HEK293T (cell line): ENCODE results near the gene MYO18A.

ENCODE experiments used
- CTCF ChIA-PET: fragments of 350-600 bp; formaldehyde crosslinking; extraction: SDS; loops from one replicate; lab custom pipeline; 2021; ENCODE audit warnings: antibody characterized with exemption, inconsistent platforms; lab: Yijun Ruan, JAX
- POLR2A ChIA-PET: fragments of 350-600 bp; formaldehyde crosslinking; extraction: SDS; loops from one replicate; lab custom pipeline; 2020; ENCODE audit warnings: antibody characterized with exemption, inconsistent platforms; lab: Yijun Ruan, JAX
- DNase-seq: peaks from one replicate; pipeline ENCODE4 v3.0.0; 2012; ENCODE audit warnings: mixed read lengths; ENCODE audit errors: extremely low spot score
- ARNT ChIP-seq: fragments of 450-650 bp; IDR thresholded peaks from 2 replicates; pipeline ENCODE4 v1.6.1; 2017; ENCODE audit warnings: mild to moderate bottlenecking
- BHLHE40 ChIP-seq: fragments of 450-650 bp; IDR thresholded peaks from 2 replicates; pipeline ENCODE4 v1.6.1; 2016; ENCODE audit warnings: mild to moderate bottlenecking, moderate library complexity, borderline replicate concordance
- CTBP1 ChIP-seq: fragments of 450-650 bp; IDR thresholded peaks from 2 replicates; pipeline ENCODE4 v1.6.1; 2016; ENCODE audit warnings: borderline replicate concordance
- ELF4 ChIP-seq: fragments of 450-650 bp; IDR thresholded peaks from 2 replicates; pipeline ENCODE4 v1.6.1; 2017; ENCODE audit warnings: antibody characterized with exemption
- FOXA1 ChIP-seq: fragments of 450-650 bp; IDR thresholded peaks from 2 replicates; pipeline ENCODE4 v1.6.1; 2016; ENCODE audit warnings: mild to moderate bottlenecking
- FOXK2 ChIP-seq: fragments of 450-650 bp; IDR thresholded peaks from 2 replicates; pipeline ENCODE4 v1.6.1; 2016; ENCODE audit warnings: mild to moderate bottlenecking
- FOXM1 ChIP-seq: fragments of 450-650 bp; IDR thresholded peaks from 2 replicates; pipeline ENCODE4 v1.6.1; 2017; ENCODE audit warnings: mild to moderate bottlenecking, borderline replicate concordance
- HDGF ChIP-seq: fragments of 450-650 bp; IDR thresholded peaks from 2 replicates; pipeline ENCODE4 v1.6.1; 2017; ENCODE audit warnings: antibody characterized with exemption, borderline replicate concordance
- L3MBTL2 ChIP-seq: fragments of 450-650 bp; conservative IDR thresholded peaks from 2 replicates; pipeline ENCODE4 v1.6.1; 2016; ENCODE audit warnings: mild to moderate bottlenecking
- LEF1 ChIP-seq: fragments of 450-650 bp; IDR thresholded peaks from 2 replicates; pipeline ENCODE4 v1.6.1; 2017; ENCODE audit warnings: mild to moderate bottlenecking, borderline replicate concordance
- NFRKB ChIP-seq: fragments of 450-650 bp; IDR thresholded peaks from 2 replicates; pipeline ENCODE4 v1.6.1; 2016; ENCODE audit warnings: mild to moderate bottlenecking, moderate library complexity
- PKNOX1 ChIP-seq: fragments of 450-650 bp; IDR thresholded peaks from 2 replicates; pipeline ENCODE4 v1.6.1; 2016
- SP1 ChIP-seq: fragments of 450-650 bp; IDR thresholded peaks from 2 replicates; pipeline ENCODE4 v1.6.1; 2017
- SUZ12 ChIP-seq: fragments of 450-650 bp; IDR thresholded peaks from 2 replicates; pipeline ENCODE4 v1.6.1; 2016; ENCODE audit warnings: mild to moderate bottlenecking
- TARDBP ChIP-seq: fragments of 450-650 bp; IDR thresholded peaks from 2 replicates; pipeline ENCODE4 v1.6.1; 2016
- ZNF384 ChIP-seq: fragments of 450-650 bp; IDR thresholded peaks from 2 replicates; pipeline ENCODE4 v1.6.1; 2016

Gene MYO18A

DNA sequence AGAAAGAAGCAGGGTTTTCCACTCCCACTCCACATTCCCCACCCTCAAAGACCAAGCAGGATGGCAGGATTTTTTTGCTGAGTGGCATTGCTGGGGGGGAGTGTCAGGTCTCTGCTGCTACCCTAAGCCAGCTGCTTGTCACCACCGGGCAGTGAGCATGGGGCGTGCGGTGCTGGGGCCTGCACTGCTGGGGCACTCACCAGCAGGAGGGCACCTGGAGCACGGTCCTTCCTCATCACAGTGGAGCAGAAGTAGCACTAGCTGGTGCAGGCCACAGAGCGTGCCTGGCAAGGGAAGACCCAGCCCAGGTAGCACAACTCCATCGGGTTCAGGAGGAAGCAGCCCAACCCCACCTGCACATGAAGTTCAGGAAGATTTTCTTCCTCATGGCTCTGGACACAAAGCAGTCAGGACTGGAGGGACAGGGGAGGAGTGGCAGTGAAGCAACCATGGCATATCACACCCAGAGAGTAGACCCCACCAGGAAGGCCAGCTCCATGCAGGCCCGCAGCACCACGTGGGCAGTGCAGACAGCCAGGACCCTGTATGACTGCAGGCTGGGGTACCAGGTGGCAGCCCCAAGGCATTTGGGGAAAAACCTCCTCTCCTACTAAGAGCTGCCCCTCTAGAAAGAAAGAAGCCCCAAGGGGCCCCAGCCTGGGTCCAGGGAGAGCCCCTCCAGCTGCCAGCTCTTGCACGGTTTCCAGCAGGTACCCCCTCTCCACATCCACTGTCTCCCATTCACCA, 16.7 kb upstream of the MYO18A start:
- POLR2A ChIA-PET: interaction anchor here (1.2 to 2.7 kb wide), 2 partner anchors 17 to 97 kb away, joined by 3 to 10 read pairs; partner anchors contain the start of gene MYO18A
- CTCF ChIA-PET: interaction anchor here (1.7 to 3.0 kb wide), 2 partner anchors 17 to 22 kb away, joined by 6 to 14 read pairs; partner anchors contain the start of gene MYO18A
- DNase-seq: no peak
- TF ChIP-seq ELF4: no peak
- TF ChIP-seq SP1: no peak
- no peak for TF ChIP-seq NFRKB
- no peak for TF ChIP-seq SUZ12
- no peak for TF ChIP-seq ARNT

GRCh38 chr17:29195465-29196081, 15.4 kb upstream of the MYO18A start:
- DNase-seq: no peak
- POLR2A ChIA-PET: interaction anchor here (1.4 to 2.7 kb wide), 3 partner anchors 16 to 99 kb away, joined by 4 to 10 read pairs (median 4); partner anchors contain the start of genes MYO18A and NUFIP2
- CTCF ChIA-PET: interaction anchor here (0.7 to 3.0 kb wide), 3 partner anchors 7 to 23 kb away, joined by 3 to 14 read pairs (median 7); partner anchors contain the start of gene MYO18A
- TF ChIP-seq SP1: no peak
- no peak for TF ChIP-seq FOXK2
- TF ChIP-seq ELF4: no peak
- no peak for TF ChIP-seq ZNF384
- TF ChIP-seq TARDBP: no peak

DNA sequence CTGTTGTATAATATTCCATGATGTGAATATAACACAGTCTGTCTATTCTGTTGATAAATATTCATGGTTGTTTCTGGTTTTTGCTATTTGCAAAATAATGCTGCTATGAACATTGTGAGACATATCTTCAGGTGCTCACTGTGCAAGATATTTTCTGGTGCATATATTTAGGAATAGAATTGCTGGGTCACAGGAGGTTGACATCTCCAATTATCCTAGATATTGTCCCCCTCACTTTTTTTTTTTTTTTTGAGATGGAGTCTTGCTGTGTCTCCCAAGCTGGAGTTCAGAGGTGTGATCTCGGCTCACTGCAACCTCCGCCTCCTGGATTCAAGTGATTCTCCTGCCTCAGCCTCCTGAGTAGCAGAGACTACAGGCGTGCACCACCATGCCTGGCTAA, 14.5 kb upstream of the MYO18A start:
- ChIA-PET POLR2A (interaction anchor here (1.4 to 2.7 kb wide), 3 partner anchors 15 to 100 kb away, joined by 4 to 10 read pairs (median 4); partner anchors contain the start of genes MYO18A and NUFIP2), CTCF (interaction anchor here (0.8 to 3.0 kb wide), 4 partner anchors 14 to 25 kb away, joined by 3 to 14 read pairs (median 6); partner anchors contain the start of gene MYO18A)
- no peak for DNase-seq
- no peak for TF ChIP-seq PKNOX1
- no peak for TF ChIP-seq FOXA1
- TF ChIP-seq ELF4: no peak
- no peak for TF ChIP-seq TARDBP
- TF ChIP-seq CTBP1: no peak
- TF ChIP-seq SP1: no peak
- no peak for TF ChIP-seq LEF1
- no peak for TF ChIP-seq BHLHE40
- TF ChIP-seq ARNT: no peak
- TF ChIP-seq NFRKB: no peak
- TF ChIP-seq ZNF384: no peak
- no peak for TF ChIP-seq SUZ12
- TF ChIP-seq HDGF: no peak
- no peak for TF ChIP-seq FOXK2

DNA sequence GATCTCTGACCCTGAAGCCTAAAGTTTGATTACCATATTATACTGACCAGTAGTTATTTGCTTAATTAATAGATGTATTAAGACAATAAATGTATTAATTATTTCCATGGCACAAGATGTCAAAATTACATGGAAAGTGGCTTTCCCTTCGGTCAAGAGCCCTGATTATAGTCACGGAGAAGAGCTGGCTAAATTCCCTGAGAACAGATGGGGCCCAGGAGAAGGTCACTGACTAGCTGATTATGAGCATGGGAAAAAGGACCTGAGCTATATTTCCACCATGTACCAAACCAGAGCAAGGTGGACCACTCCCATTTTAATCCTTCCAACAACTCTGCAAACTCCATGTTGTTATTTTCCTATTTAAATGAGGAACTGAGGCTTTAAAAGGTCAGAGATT, 12.9 kb upstream of the MYO18A start:
- POLR2A ChIA-PET: interaction anchor here (1.0 to 1.4 kb wide), 3 partner anchors 12 to 44 kb away, joined by 3 to 5 read pairs (median 4); partner anchors contain the start of gene MYO18A
- no peak for DNase-seq
- no peak for TF ChIP-seq LEF1
- TF ChIP-seq SUZ12: no peak
- no peak for TF ChIP-seq FOXK2
- TF ChIP-seq HDGF: no peak
- TF ChIP-seq BHLHE40: no peak
- TF ChIP-seq FOXM1: no peak
- TF ChIP-seq TARDBP: no peak
- TF ChIP-seq ELF4: no peak
- no peak for TF ChIP-seq NFRKB
- no peak for TF ChIP-seq FOXA1
- no peak for TF ChIP-seq CTBP1
- no peak for TF ChIP-seq ARNT
- no peak for TF ChIP-seq SP1
- TF ChIP-seq ZNF384: no peak
- no peak for TF ChIP-seq L3MBTL2
- no peak for TF ChIP-seq PKNOX1
- CTCF ChIA-PET: interaction anchor here (0.8 to 1.5 kb wide), 4 partner anchors 13 to 98 kb away, joined by 3 to 6 read pairs (median 3); partner anchors contain the start of gene MYO18A

DNA sequence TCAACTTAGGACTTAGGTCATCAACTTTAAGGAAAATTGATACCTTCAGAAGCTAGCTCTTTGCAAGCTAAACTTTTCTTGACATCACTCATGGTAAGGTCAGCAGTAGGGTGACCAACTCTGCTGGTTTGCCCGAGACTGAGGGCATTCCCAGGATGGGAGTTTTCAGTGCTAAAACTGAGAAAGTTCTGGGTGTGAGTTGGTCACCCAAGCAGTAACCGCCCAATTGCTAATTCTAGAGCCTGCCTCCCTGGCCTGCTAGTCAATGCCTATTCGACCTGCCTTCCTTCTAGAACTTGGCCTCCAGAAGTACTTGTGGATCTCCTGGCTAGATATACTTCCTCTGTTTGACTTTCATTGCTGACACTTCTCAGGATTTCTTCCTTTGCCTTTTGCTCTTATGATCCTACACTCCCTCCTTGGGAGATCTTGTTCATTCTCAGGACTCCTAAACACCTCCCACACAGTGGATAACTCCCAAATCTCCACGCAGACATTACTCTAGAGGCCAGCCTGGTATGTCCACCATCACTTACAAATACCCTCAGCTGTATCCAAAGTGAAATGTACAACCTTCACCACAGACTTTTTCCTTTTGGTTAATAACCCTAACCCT, 10.5 kb upstream of the MYO18A start:
- TF ChIP-seq CTBP1: no peak
- no peak for TF ChIP-seq ELF4
- TF ChIP-seq FOXM1: no peak
- no peak for TF ChIP-seq HDGF
- TF ChIP-seq TARDBP: no peak
- TF ChIP-seq FOXA1: no peak
- TF ChIP-seq SUZ12: no peak
- TF ChIP-seq L3MBTL2: no peak
- TF ChIP-seq NFRKB: no peak
- TF ChIP-seq ZNF384: no peak
- no peak for TF ChIP-seq FOXK2
- TF ChIP-seq LEF1: no peak
- TF ChIP-seq SP1: no peak
- no peak for TF ChIP-seq ARNT
- no peak for TF ChIP-seq BHLHE40
- no peak for TF ChIP-seq PKNOX1
- POLR2A ChIA-PET: interaction anchor here (1.2 kb wide), 1 partner anchor 15 kb away, joined by 3 read pairs; no protein-coding TSS in a partner anchor
- no peak for DNase-seq
- CTCF ChIA-PET: interaction anchor here (0.6 to 1.8 kb wide), 2 partner anchors 11 to 66 kb away, joined by 4 to 10 read pairs; partner anchors contain the start of gene MYO18A
